H9 (cell line): ENCODE measurements around the gene PRSS16. TPM values are rescaled to one million over a fixed set of nuclear protein-coding genes. Genes with fewer than 3 reads are reported as not detected.

Experiments
- DNase-seq: peaks from one replicate; pipeline ENCODE4 v3.0.0-alpha.2; 2017
- H2AFZ ChIP-seq: one replicate; pipeline ENCODE4 v1.6.1; 2013; ENCODE audit warnings: mild to moderate bottlenecking, low read length, control low read depth, moderate library complexity
- H2AK5ac ChIP-seq: 2 replicates; pipeline ENCODE4 v1.6.1; 2013; ENCODE audit warnings: low read length, control low read depth, mixed read lengths; ENCODE audit not compliant: insufficient read length
- H2BK120ac ChIP-seq: one replicate; pipeline ENCODE4 v1.6.1; 2013; ENCODE audit warnings: low read depth, mild to moderate bottlenecking, low read length, control low read depth, inconsistent platforms; ENCODE audit not compliant: poor library complexity, severe bottlenecking
- H2BK12ac ChIP-seq: 2 replicates; pipeline ENCODE4 v1.6.1; 2013; ENCODE audit warnings: low read length, control low read depth, mixed read lengths, low read depth; ENCODE audit not compliant: insufficient read length
- H2BK15ac ChIP-seq: 2 replicates; pipeline ENCODE4 v1.6.1; 2013; ENCODE audit warnings: low read depth, low read length, control low read depth
- H2BK20ac ChIP-seq: one replicate; pipeline ENCODE4 v1.6.1; 2013; ENCODE audit warnings: low read depth, mild to moderate bottlenecking, low read length, control low read depth, inconsistent platforms; ENCODE audit not compliant: poor library complexity, severe bottlenecking
- H2BK5ac ChIP-seq: 2 replicates; pipeline ENCODE4 v1.6.1; 2013; ENCODE audit warnings: low read length, control low read depth, mixed read lengths; ENCODE audit not compliant: insufficient read length
- H3K14ac ChIP-seq: 2 replicates; pipeline ENCODE4 v1.6.1; 2013; ENCODE audit warnings: low read length, control low read depth; ENCODE audit not compliant: insufficient read depth
- H3K18ac ChIP-seq: 2 replicates; pipeline ENCODE4 v1.6.1; 2013; ENCODE audit warnings: low read depth, mild to moderate bottlenecking, mixed read lengths, low read length, control low read depth; ENCODE audit not compliant: insufficient read length
- H3K23ac ChIP-seq: 2 replicates; pipeline ENCODE4 v1.6.1; 2013; ENCODE audit warnings: low read length, control low read depth, mixed read lengths, low read depth; ENCODE audit not compliant: insufficient read length
- H3K23me2 ChIP-seq: 2 replicates; pipeline ENCODE4 v1.6.1; 2013; ENCODE audit warnings: low read depth, mild to moderate bottlenecking, mixed read lengths, low read length, control low read depth; ENCODE audit not compliant: insufficient read length, poor library complexity, severe bottlenecking
- H3K27ac ChIP-seq: 2 replicates; pipeline ENCODE4 v1.5.1; 2013; ENCODE audit warnings: low read length, control low read depth, mixed read lengths, low read depth; ENCODE audit not compliant: insufficient read length
- H3K27me3 ChIP-seq: 2 replicates; pipeline ENCODE4 v1.6.1; 2013; ENCODE audit warnings: low read length, control low read depth, inconsistent platforms; ENCODE audit not compliant: insufficient read depth
- H3K4ac ChIP-seq: 2 replicates; pipeline ENCODE4 v1.6.1; 2013; ENCODE audit warnings: low read depth, mild to moderate bottlenecking, control low read depth, inconsistent platforms, low read length, moderate library complexity
- H3K4me1 ChIP-seq: 2 replicates; pipeline ENCODE4 v1.6.1; 2013; ENCODE audit warnings: low read length, control low read depth, inconsistent platforms; ENCODE audit not compliant: insufficient read depth
- H3K4me2 ChIP-seq: 2 replicates; pipeline ENCODE4 v1.6.1; 2013; ENCODE audit warnings: low read length, control low read depth, mixed read lengths; ENCODE audit not compliant: insufficient read length, insufficient read depth
- H3K56ac ChIP-seq: 2 replicates; pipeline ENCODE4 v1.6.1; 2013; ENCODE audit warnings: low read depth, mild to moderate bottlenecking, mixed read lengths, low read length, control low read depth; ENCODE audit not compliant: insufficient read length
- H3K79me1 ChIP-seq: 2 replicates; pipeline ENCODE4 v1.6.1; 2013; ENCODE audit warnings: low read depth, mild to moderate bottlenecking, moderate library complexity, low read length, control low read depth, inconsistent platforms; ENCODE audit not compliant: insufficient read depth, poor library complexity, severe bottlenecking
- H3K79me2 ChIP-seq: 2 replicates; pipeline ENCODE4 v1.6.1; 2013; ENCODE audit warnings: low read length, control low read depth, inconsistent platforms; ENCODE audit not compliant: insufficient read depth
- H3K9ac ChIP-seq: 2 replicates; pipeline ENCODE4 v1.6.1; 2013; ENCODE audit warnings: low read length, control low read depth, mixed read lengths; ENCODE audit not compliant: insufficient read length; ENCODE audit errors: extremely low read depth
- H3K9me3 ChIP-seq: one replicate; pipeline ENCODE4 v1.6.1; 2013; ENCODE audit warnings: low read depth, low read length, inconsistent platforms; ENCODE audit not compliant: control insufficient read depth
- H3T11ph ChIP-seq: one replicate; pipeline ENCODE4 v1.6.1; 2013; ENCODE audit warnings: mild to moderate bottlenecking, low read length, control low read depth, inconsistent platforms
- H4K20me1 ChIP-seq: one replicate; pipeline ENCODE4 v1.6.1; 2013; ENCODE audit not compliant: control insufficient read depth, insufficient read length, insufficient read depth
- H4K5ac ChIP-seq: 2 replicates; pipeline ENCODE4 v1.6.1; 2013; ENCODE audit warnings: low read depth, mild to moderate bottlenecking, mixed read lengths, low read length, control low read depth; ENCODE audit not compliant: insufficient read length
- H4K8ac ChIP-seq: replicated peaks from 2 replicates; pipeline ENCODE4 v1.6.1; 2013; ENCODE audit warnings: low read length, control low read depth, mixed read lengths, low read depth; ENCODE audit not compliant: insufficient read length
- H4K91ac ChIP-seq: 2 replicates; pipeline ENCODE4 v1.6.1; 2013; ENCODE audit warnings: low read depth, mild to moderate bottlenecking, moderate library complexity, mixed read lengths, low read length, control low read depth; ENCODE audit not compliant: insufficient read length
- H3K27ac Mint-ChIP-seq, 3 experiments: 2 replicates in 2 of 3; 3 replicates in 1 of 3; pipeline ENCODE4 v1.8.0; 2020 to 2021; ENCODE audit warnings: mixed read lengths in 3 of 3, mild to moderate bottlenecking in 1 of 3, moderate library complexity in 1 of 3
- H3K27me3 Mint-ChIP-seq: 2 replicates; pipeline ENCODE4 v1.8.0; 2021; ENCODE audit warnings: low read depth, mild to moderate bottlenecking, moderate library complexity, mixed read lengths
- H3K36me3 Mint-ChIP-seq, 3 experiments: 2 replicates in 2 of 3; 3 replicates in 1 of 3; pipeline ENCODE4 v1.8.0; 2020 to 2021; ENCODE audit warnings: low read depth in 3 of 3, mixed read lengths in 3 of 3; ENCODE audit not compliant: insufficient read depth in 1 of 3
- H3K4me1 Mint-ChIP-seq, 2 experiments: 2 replicates each; pipeline ENCODE4 v1.8.0; 2020; ENCODE audit warnings: mixed read lengths in 2 of 2
- H3K4me3 Mint-ChIP-seq, 2 experiments: 2 replicates in 1 of 2; 3 replicates in 1 of 2; pipeline ENCODE4 v1.8.0; 2020 to 2021; ENCODE audit warnings: mild to moderate bottlenecking in 2 of 2, mixed read lengths in 2 of 2, moderate library complexity in 1 of 2
- H3K9me3 Mint-ChIP-seq, 2 experiments: 2 replicates in 1 of 2; 3 replicates in 1 of 2; pipeline ENCODE4 v1.8.0; 2020; ENCODE audit warnings: mild to moderate bottlenecking in 2 of 2, mixed read lengths in 2 of 2, moderate library complexity in 1 of 2
- WGBS: extraction: QIAGEN DNeasy Blood & Tissue Kit; methylation state at CpG from one replicate; pipeline ENCODE4 v1.1.7; 2013; ENCODE audit warnings: missing lambda C conversion rate, low lambda C conversion rate, mixed read lengths; ENCODE audit not compliant: insufficient read length; ENCODE audit errors: extremely low coverage; 5-methylcytosine and 5-hydroxymethylcytosine counted together
- total RNA-seq: library from RNA; stranded (reverse); gene quantifications from 2 replicates; pipeline ENCODE4 v1.2.1, GENCODE V29; 2021
- TF ChIP-seq, protein P1 (sequence below): fragments of 200-600 bp; sonication (generic); conservative IDR thresholded peaks from 3 replicates; pipeline ENCODE4 v1.8.0; 2021; ENCODE audit warnings: antibody characterized with exemption, mild to moderate bottlenecking

The PRSS16 gene
- total RNA-seq, 1 experiment from 2014 or later, result 14.8 TPM

DNA sequence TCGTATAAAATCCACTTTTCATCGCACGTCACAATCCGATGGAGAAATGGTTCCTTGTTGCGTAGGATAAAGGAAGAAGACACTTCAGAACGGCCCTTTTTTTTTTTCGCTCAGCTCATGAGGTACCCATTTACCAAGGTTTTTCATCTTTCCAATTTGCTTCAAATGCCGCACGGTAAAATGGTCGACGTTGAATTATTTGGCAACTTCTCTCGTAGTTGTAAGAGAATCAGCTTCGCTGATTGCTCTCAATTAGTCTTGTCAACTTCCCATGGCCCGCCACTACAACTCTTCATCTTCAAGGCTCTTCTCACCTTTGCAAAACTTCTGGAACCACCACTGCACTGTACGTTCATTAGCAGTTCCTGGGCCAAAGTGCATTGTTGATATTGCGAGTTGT is 35.8 kb downstream of the PRSS16 start:
- Mint-ChIP-seq H3K4me3 (no peak overlapping the region), H3K9me3 (peaks cover 0 to 4% of the 10 kb centered on the region in 2 experiments; a peak in 1 of 5 replicates), H3K27ac (no peak overlapping the region), H3K4me1 (peaks cover 5 to 9% of the 10 kb centered on the region in 2 experiments), H3K27me3 (peaks cover 44% of the 10 kb centered on the region), H3K36me3 (no peaks in the 10 kb centered on the region)
- H3K56ac ChIP-seq, result no peak overlapping the region
- no peaks in the 10 kb centered on the region for H3K4me1 ChIP-seq
- TF ChIP-seq, protein P1, sequence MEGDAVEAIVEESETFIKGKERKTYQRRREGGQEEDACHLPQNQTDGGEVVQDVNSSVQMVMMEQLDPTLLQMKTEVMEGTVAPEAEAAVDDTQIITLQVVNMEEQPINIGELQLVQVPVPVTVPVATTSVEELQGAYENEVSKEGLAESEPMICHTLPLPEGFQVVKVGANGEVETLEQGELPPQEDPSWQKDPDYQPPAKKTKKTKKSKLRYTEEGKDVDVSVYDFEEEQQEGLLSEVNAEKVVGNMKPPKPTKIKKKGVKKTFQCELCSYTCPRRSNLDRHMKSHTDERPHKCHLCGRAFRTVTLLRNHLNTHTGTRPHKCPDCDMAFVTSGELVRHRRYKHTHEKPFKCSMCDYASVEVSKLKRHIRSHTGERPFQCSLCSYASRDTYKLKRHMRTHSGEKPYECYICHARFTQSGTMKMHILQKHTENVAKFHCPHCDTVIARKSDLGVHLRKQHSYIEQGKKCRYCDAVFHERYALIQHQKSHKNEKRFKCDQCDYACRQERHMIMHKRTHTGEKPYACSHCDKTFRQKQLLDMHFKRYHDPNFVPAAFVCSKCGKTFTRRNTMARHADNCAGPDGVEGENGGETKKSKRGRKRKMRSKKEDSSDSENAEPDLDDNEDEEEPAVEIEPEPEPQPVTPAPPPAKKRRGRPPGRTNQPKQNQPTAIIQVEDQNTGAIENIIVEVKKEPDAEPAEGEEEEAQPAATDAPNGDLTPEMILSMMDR, result no peak
- no peak overlapping the region for H4K8ac ChIP-seq
- no peak overlapping the region for H3K27ac ChIP-seq
- H2AFZ ChIP-seq, result no peak overlapping the region
- H3K4ac ChIP-seq, result no peak overlapping the region
- no peak overlapping the region for H3T11ph ChIP-seq
- H2BK15ac ChIP-seq, result no peak overlapping the region
- no peak overlapping the region for H4K91ac ChIP-seq
- no peak overlapping the region for H2BK12ac ChIP-seq
- DNase-seq, result no peak
- H3K23me2 ChIP-seq, result peaks cover 8% of the 10 kb centered on the region
- no peaks in the 10 kb centered on the region for H3K79me2 ChIP-seq
- H3K18ac ChIP-seq, result no peak overlapping the region
- H2AK5ac ChIP-seq, result no peak overlapping the region
- no peak overlapping the region for H3K14ac ChIP-seq
- no peak overlapping the region for H2BK5ac ChIP-seq
- no peak overlapping the region for H4K5ac ChIP-seq
- no peak overlapping the region for H3K9ac ChIP-seq
- H2BK20ac ChIP-seq, result no peak overlapping the region
- peaks cover 2% of the 10 kb centered on the region; the same call in 1 of the 2 replicates for H3K27me3 ChIP-seq
- H3K23ac ChIP-seq, result no peak overlapping the region
- WGBS, result no CpG with 5 or more reads among the region's 16 CpGs
- no peaks in the 10 kb centered on the region for H4K20me1 ChIP-seq
- no peak overlapping the region for H2BK120ac ChIP-seq
- H3K9me3 ChIP-seq, result no peaks in the 10 kb centered on the region
- H3K4me2 ChIP-seq, result peak overlapping the region; percentile 47
- H3K79me1 ChIP-seq, result no peaks in the 10 kb centered on the region
